ENCODE results near the gene CLDN24.
"Not testable (repeated sequence)": the region's sequence is repeated elsewhere in the genome, so short reads cannot be mapped to it uniquely, and the experiment has no call there.

CLDN24 gene

GRCh38 chr4:183347146-183347545 is 24.9 kb upstream of the CLDN24 start:
- no peak for DNase-seq (ENCODE audit: low read depth in 3 of 3)

GRCh38 chr4:183345261-183345660 is 23.0 kb upstream of the CLDN24 start:
- DNase-seq (ENCODE audit: low read depth in 3 of 3) = no peak

- no peak for DNase-seq (ENCODE audit: low read depth in 3 of 3)
These were observed 22.5 kb upstream of the CLDN24 start for GRCh38 chr4:183344523-183345255.

GRCh38 chr4:183343730-183344129 is 21.5 kb upstream of the CLDN24 start:
- no peak for DNase-seq (ENCODE audit: low read depth in 3 of 3)

GRCh38 chr4:183342541-183343533 is 20.6 kb upstream of the CLDN24 start:
- DNase-seq (ENCODE audit: low read depth in 3 of 3) = no peak

GRCh38 chr4:183337833-183338232 is 15.6 kb upstream of the CLDN24 start:
- no peak for DNase-seq (ENCODE audit: low read depth in 3 of 3)

- DNase-seq (ENCODE audit: low read depth in 3 of 3) = no peak
These were observed 15.1 kb upstream of the CLDN24 start for GRCh38 chr4:183337349-183337748.

- DNase-seq (ENCODE audit: low read depth in 3 of 3) = no peak
These were observed 13.2 kb upstream of the CLDN24 start for GRCh38 chr4:183335369-183335940.

GRCh38 chr4:183333983-183334382 is 11.8 kb upstream of the CLDN24 start:
- no peak for DNase-seq (ENCODE audit: low read depth in 3 of 3)

GRCh38 chr4:183333202-183333601 is 11.0 kb upstream of the CLDN24 start:
- no peak for DNase-seq (ENCODE audit: low read depth in 3 of 3)

GRCh38 chr4:183332447-183332846 is 10.2 kb upstream of the CLDN24 start:
- no peak for DNase-seq (ENCODE audit: low read depth in 3 of 3)

- DNase-seq (ENCODE audit: low read depth in 3 of 3) = no peak
These were observed 8.6 kb upstream of the CLDN24 start for GRCh38 chr4:183330841-183331240.

GRCh38 chr4:183329954-183330742 is 7.9 kb upstream of the CLDN24 start:
- no peak for DNase-seq (ENCODE audit: low read depth in 3 of 3)

- no peak for DNase-seq (ENCODE audit: low read depth in 3 of 3)
These were observed 7.0 kb upstream of the CLDN24 start for GRCh38 chr4:183329244-183329643.

- DNase-seq (ENCODE audit: low read depth in 3 of 3) = no peak
These were observed 6.6 kb upstream of the CLDN24 start for GRCh38 chr4:183328832-183329231.

GRCh38 chr4:183327827-183328226 is 5.6 kb upstream of the CLDN24 start:
- no peak for DNase-seq (ENCODE audit: low read depth in 3 of 3)

- no peak for DNase-seq (ENCODE audit: low read depth in 3 of 3)
These were observed 4.6 kb upstream of the CLDN24 start for GRCh38 chr4:183326853-183327252.

GRCh38 chr4:183326387-183326786 is 4.2 kb upstream of the CLDN24 start:
- DNase-seq (ENCODE audit: low read depth in 3 of 3) = not testable (repeated sequence)

GRCh38 chr4:183324619-183325018 is 2.4 kb upstream of the CLDN24 start:
- DNase-seq (ENCODE audit: low read depth in 3 of 3) = no peak

- DNase-seq (ENCODE audit: low read depth in 3 of 3) = not testable (repeated sequence)
These were observed 1.8 kb upstream of the CLDN24 start for GRCh38 chr4:183324056-183324455.

GRCh38 chr4:183323295-183323694 is 1.1 kb upstream of the CLDN24 start:
- no peak for DNase-seq (ENCODE audit: low read depth in 3 of 3)

- DNase-seq (ENCODE audit: low read depth in 3 of 3) = no peak
These were observed 710 bp downstream of the CLDN24 start for GRCh38 chr4:183321516-183321915.

Data from stimulated activated CD4-positive, alpha-beta T cell treated with anti-CD3 and anti-CD28 coated beads, TNF-alpha, amount 100 ng/mL, for 48 hours (primary cell).